Activated B cell treated with CpG ODN at 0.5 μM for 24 hours (primary cell): ENCODE results near the gene TGFBI. TPM values are rescaled to one million over a fixed set of nuclear protein-coding genes. Genes with fewer than 3 reads are reported as not detected.
"Not testable (repeated sequence)": the region's sequence is repeated elsewhere in the genome, so short reads cannot be mapped to it uniquely, and the experiment has no call there.

Source experiments
- ATAC-seq: fragments of 200-7000 bp; cut with Tn5 transposase; one replicate; pipeline ENCODE4 v1.10.0; 2021; ENCODE audit warnings: low read depth, mild to moderate bottlenecking, moderate library complexity
- CTCF ChIA-PET: fragments of 350-600 bp; sonication (Branson Sonifier 250); formaldehyde crosslinking; loops from one replicate; lab custom pipeline; 2021; ENCODE audit warnings: antibody characterized with exemption; lab: Charles Lee
- POLR2A ChIA-PET: fragments of 350-600 bp; sonication (Branson Sonifier 250); formaldehyde crosslinking; loops from one replicate; lab custom pipeline; 2021; ENCODE audit warnings: antibody characterized with exemption; lab: Charles Lee
- DNase-seq: peaks from one replicate; pipeline ENCODE4 v3.0.0; 2022
- H3K27ac Mint-ChIP-seq: one replicate; pipeline ENCODE4 v1.8.0; 2020; ENCODE audit warnings: mixed read lengths
- H3K27me3 Mint-ChIP-seq: one replicate; pipeline ENCODE4 v1.8.0; 2021; ENCODE audit warnings: mixed read lengths
- H3K36me3 Mint-ChIP-seq: one replicate; pipeline ENCODE4 v1.8.0; 2021; ENCODE audit warnings: low read depth, mixed read lengths
- H3K4me1 Mint-ChIP-seq: one replicate; pipeline ENCODE4 v1.8.0; 2021; ENCODE audit warnings: mixed read lengths
- H3K4me3 Mint-ChIP-seq: one replicate; pipeline ENCODE4 v1.8.0; 2020; ENCODE audit warnings: mild to moderate bottlenecking, mixed read lengths
- H3K9me3 Mint-ChIP-seq: one replicate; pipeline ENCODE4 v1.8.0; 2020; ENCODE audit warnings: mixed read lengths
- intact Hi-C: fragments of 100-400 bp; cut with micrococcal nuclease; formaldehyde crosslinking; loops from one replicate; pipeline ENCODE4 v1.15.1; 2024
- total RNA-seq: library from RNA; stranded (reverse); gene quantifications from 2 replicates; pipeline ENCODE4 v1.2.3, GENCODE V29; 2022
- TF ChIP-seq, protein P1 (sequence below): fragments of 200-600 bp; IDR thresholded peaks from one replicate; pipeline ENCODE4 v1.8.0; 2022; ENCODE audit warnings: antibody characterized with exemption, mild to moderate bottlenecking

Gene TGFBI
- total RNA-seq, 1 donor from 2014 or later: 1.3 TPM

DNA sequence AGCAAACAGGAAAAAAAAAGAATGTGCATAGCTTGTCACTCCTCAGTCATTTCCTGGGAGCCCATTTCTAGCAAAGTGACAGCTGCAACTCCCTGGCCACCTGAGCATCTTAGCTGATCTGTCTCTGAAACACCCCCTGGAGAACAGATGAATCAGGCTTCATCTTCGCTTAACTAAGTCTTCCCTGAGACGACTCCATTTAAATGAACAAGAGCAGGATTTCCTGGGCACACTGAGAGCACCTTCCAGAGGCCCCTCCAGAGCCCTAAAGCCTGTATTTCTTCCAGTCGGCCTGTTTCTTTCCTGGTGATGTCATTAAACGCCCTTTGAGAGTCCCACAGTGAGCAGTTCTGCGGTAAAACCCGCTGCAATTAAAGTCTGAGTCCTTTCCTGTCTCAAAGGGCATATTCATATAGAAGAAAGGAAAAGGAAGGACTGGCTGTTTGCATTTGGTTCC, 13.9 kb downstream of the TGFBI start:
- DNase-seq: no peak
- ChIA-PET CTCF (no interaction called here), POLR2A (no interaction called here)
- ATAC-seq: no peak
- TF ChIP-seq, protein P1, sequence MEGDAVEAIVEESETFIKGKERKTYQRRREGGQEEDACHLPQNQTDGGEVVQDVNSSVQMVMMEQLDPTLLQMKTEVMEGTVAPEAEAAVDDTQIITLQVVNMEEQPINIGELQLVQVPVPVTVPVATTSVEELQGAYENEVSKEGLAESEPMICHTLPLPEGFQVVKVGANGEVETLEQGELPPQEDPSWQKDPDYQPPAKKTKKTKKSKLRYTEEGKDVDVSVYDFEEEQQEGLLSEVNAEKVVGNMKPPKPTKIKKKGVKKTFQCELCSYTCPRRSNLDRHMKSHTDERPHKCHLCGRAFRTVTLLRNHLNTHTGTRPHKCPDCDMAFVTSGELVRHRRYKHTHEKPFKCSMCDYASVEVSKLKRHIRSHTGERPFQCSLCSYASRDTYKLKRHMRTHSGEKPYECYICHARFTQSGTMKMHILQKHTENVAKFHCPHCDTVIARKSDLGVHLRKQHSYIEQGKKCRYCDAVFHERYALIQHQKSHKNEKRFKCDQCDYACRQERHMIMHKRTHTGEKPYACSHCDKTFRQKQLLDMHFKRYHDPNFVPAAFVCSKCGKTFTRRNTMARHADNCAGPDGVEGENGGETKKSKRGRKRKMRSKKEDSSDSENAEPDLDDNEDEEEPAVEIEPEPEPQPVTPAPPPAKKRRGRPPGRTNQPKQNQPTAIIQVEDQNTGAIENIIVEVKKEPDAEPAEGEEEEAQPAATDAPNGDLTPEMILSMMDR: no peak
- no peaks in the 10 kb centered on the region for H3K36me3 Mint-ChIP-seq
- H3K27me3 Mint-ChIP-seq: peaks cover 6% of the 10 kb centered on the region
- intact Hi-C loops: no loop called here
- peaks cover 3% of the 10 kb centered on the region for H3K9me3 Mint-ChIP-seq
- peaks cover under 1% of the 10 kb centered on the region for H3K4me1 Mint-ChIP-seq
- H3K4me3 Mint-ChIP-seq: no peak overlapping the region
- H3K27ac Mint-ChIP-seq: no peak overlapping the region

DNA sequence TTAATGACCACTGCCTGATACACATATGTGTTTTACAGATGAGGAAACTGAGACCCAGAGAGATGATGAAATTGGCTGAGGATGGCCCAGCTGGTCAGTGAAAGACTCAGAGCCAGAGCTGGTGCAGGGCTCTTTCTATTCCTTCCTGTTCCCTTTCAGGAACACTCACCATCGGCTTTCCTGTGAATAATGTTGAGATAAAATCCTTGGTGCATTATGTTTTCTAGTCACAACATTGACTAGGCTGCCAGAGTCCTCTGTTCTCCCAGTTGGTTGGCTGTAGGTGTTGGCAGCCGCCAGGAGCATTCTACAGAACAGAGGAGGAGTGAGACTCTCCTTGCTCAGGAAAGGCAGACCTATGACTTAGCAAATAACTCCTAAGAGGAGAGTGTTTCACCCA, 14.8 kb downstream of the TGFBI start:
- no peaks in the 10 kb centered on the region for H3K4me1 Mint-ChIP-seq

DNA sequence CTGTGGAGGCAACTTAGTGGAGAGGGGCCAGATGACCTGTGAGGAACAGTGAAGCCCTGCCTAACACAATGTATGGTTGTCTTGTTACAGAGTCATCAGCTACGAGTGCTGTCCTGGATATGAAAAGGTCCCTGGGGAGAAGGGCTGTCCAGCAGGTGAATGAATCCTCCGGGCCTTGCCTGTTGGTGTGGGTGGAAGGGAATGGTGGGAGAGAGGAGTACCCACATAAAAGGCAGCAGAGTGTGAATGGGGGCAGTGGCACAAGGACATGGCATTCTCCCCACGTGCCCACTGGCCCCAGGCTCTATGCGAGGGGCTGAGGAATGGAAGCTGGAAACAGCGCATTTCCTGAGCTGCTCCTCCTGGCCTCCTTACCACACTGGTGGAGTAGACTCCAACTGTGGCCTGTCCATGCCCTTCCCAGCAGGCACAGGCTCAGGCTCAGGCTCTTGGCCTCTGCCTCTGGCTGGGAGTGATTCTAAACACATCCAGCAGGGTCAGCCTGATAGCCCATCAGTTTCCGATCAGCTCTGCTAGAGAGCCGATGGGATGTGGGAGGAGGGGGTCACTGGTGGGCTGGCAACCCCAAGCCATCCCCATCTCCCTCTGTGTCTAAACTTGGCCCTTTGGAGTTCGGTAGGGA, 15.3 kb downstream of the TGFBI start:
- intact Hi-C loops: no loop called here
- Mint-ChIP-seq H3K9me3 (no peaks in the 10 kb centered on the region), H3K4me1 (no peaks in the 10 kb centered on the region), H3K27ac (no peak overlapping the region), H3K4me3 (no peak overlapping the region), H3K27me3 (peaks cover 8% of the 10 kb centered on the region), H3K36me3 (no peaks in the 10 kb centered on the region)
- TF ChIP-seq, protein P1: no peak
- ChIA-PET CTCF (no interaction called here), POLR2A (no interaction called here)
- no peak for DNase-seq
- no peak for ATAC-seq

More for the DNA sequence above, 14.8 kb downstream of the TGFBI start:
- Mint-ChIP-seq H3K27me3 (peaks cover 8% of the 10 kb centered on the region), H3K4me3 (no peak overlapping the region), H3K36me3 (no peaks in the 10 kb centered on the region), H3K27ac (no peak overlapping the region), H3K9me3 (no peaks in the 10 kb centered on the region)
- TF ChIP-seq, protein P1: no peak
- ATAC-seq (no peak), DNase-seq (no peak)
- POLR2A ChIA-PET: no interaction called here
- intact Hi-C loops: no loop called here
- CTCF ChIA-PET: no interaction called here

DNA sequence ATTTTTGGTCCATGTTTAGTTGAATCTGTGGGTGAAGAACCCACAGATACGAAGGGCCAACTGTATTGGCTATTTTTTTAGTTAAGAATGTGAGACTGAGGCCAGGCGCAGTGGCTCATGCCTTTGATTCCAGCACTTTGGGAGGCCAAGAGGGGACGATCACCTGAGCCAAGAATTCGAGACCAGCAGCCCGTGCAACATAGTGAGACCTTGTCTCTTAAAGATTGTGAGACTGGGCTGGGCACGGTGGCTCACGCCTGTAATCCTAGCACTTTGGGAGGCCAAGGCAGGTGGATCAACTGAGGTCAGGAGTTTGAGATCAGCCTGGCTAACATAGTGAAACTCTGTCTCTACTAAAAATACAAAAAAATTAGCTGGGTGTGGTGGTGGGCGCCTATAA, 16.2 kb downstream of the TGFBI start:
- intact Hi-C loops, POLR2A ChIA-PET, H3K27me3 Mint-ChIP-seq, CTCF ChIA-PET, H3K9me3 Mint-ChIP-seq, ATAC-seq, H3K36me3 Mint-ChIP-seq, DNase-seq, H3K4me3 Mint-ChIP-seq, H3K27ac Mint-ChIP-seq, H3K4me1 Mint-ChIP-seq: not testable (repeated sequence)

DNA sequence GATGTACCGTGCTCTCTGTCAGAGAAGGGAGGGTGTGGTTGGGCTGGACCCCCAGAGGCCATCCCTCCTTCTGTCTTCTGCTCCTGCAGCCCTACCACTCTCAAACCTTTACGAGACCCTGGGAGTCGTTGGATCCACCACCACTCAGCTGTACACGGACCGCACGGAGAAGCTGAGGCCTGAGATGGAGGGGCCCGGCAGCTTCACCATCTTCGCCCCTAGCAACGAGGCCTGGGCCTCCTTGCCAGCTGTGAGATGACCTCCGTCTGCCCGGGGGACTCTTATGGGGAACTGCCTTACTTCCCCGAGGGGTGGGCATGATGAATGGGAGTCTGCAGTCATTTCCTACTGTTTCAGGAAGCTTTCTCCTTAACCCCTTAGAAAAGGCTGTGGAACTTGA, 17.5 kb downstream of the TGFBI start:
- DNase-seq (no peak), ATAC-seq (no peak)
- Mint-ChIP-seq H3K36me3 (no peaks in the 10 kb centered on the region), H3K4me3 (no peak overlapping the region), H3K9me3 (no peaks in the 10 kb centered on the region), H3K4me1 (no peaks in the 10 kb centered on the region), H3K27me3 (peaks cover 10% of the 10 kb centered on the region), H3K27ac (no peak overlapping the region)
- ChIA-PET POLR2A (no interaction called here), CTCF (no interaction called here)
- TF ChIP-seq, protein P1: no peak
- intact Hi-C loops: no loop called here

DNA sequence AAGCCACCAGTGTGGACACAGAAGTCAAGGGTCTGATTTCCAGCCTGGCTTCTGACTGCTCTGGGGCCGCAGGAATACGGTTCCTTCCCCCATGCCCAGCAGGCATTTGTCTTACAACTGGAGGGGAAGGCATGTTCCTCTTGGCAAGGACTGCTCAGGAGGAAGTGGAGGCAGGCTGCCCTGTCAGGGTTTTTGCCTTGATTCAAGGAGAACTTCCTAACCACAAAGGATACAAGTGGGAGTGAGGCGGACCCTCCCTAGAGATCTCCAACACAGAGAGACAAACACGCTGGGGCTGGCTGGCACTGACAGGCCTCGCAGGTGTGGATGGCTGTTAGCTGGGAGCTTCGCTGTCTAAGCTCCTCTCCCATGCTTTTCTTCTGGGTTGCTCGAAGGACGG, 19.1 kb downstream of the TGFBI start:
- peaks cover 10% of the 10 kb centered on the region for H3K27me3 Mint-ChIP-seq
- DNase-seq (no peak), ATAC-seq (no peak)
- H3K36me3 Mint-ChIP-seq: no peaks in the 10 kb centered on the region
- H3K4me1 Mint-ChIP-seq: no peaks in the 10 kb centered on the region
- no peak overlapping the region for H3K27ac Mint-ChIP-seq
- TF ChIP-seq, protein P1: no peak
- POLR2A ChIA-PET: no interaction called here
- CTCF ChIA-PET: no interaction called here
- H3K4me3 Mint-ChIP-seq: no peak overlapping the region
- H3K9me3 Mint-ChIP-seq: no peaks in the 10 kb centered on the region
- intact Hi-C loops: no loop called here
